Endothelial cell of umbilical vein (primary cell): ENCODE measurements around the gene TMEM63B. TPM values are rescaled to one million over a fixed set of nuclear protein-coding genes. Genes with fewer than 3 reads are reported as not detected.
"Not testable (repeated sequence)": the region's sequence is repeated elsewhere in the genome, so short reads cannot be mapped to it uniquely, and the experiment has no call there.

Source experiments
- BruUV-seq: library from RNA; stranded (reverse); fragments of 400-500 nt; replicated peaks from 2 replicates; lab custom pipeline; 2021; lab: Mats Ljungman, UMichigan
- CTCF ChIA-PET: fragments of 300-600, 350-600 bp; sonication (Branson Sonifier 250); formaldehyde crosslinking; loops from one replicate; lab custom pipeline; 2021; ENCODE audit warnings: antibody characterized with exemption, inconsistent platforms; lab: Charles Lee
- POLR2A ChIA-PET: fragments of 300-600, 350-600 bp; sonication (Branson Sonifier 250); formaldehyde crosslinking; loops from one replicate; lab custom pipeline; 2021; ENCODE audit warnings: antibody characterized with exemption, inconsistent platforms; lab: Charles Lee
- DNase-seq: peaks from one replicate; pipeline ENCODE4 v3.0.0-alpha.2; 2011; ENCODE audit warnings: low read depth, low spot score
- FAIRE-seq: peaks from 2 replicates; lab custom pipeline; 2011; peaks lifted over from hg19 to GRCh38; lab: Jason Lieb, UNC
- H2AFZ ChIP-seq: 2 replicates; pipeline ENCODE4 v1.6.0; 2012; ENCODE audit warnings: low read depth, low read length, control low read depth, inconsistent platforms
- H3K27ac ChIP-seq: 2 replicates; pipeline ENCODE4 v1.5.1; 2011; ENCODE audit warnings: low read depth, mild to moderate bottlenecking, control low read depth, low read length, moderate library complexity; ENCODE audit not compliant: insufficient read depth
- H3K27me3 ChIP-seq, 2 experiments: 2 replicates each; pipeline versions ENCODE4 v1.6.0 to v1.6.1; 2011; ENCODE audit warnings: low read length in 2 of 2, mixed read lengths in 1 of 2; ENCODE audit not compliant: control insufficient read depth in 2 of 2, insufficient read depth in 2 of 2
- H3K36me3 ChIP-seq, 2 experiments: 2 replicates in 1 of 2; 3 replicates in 1 of 2; pipeline ENCODE4 v1.5.1; 2011; ENCODE audit warnings: low read length in 2 of 2, mild to moderate bottlenecking in 1 of 2, moderate library complexity in 1 of 2; ENCODE audit not compliant: control insufficient read depth in 2 of 2, insufficient read depth in 2 of 2; ENCODE audit errors: extremely low read depth in 1 of 2
- H3K4me1 ChIP-seq: 3 replicates; pipeline ENCODE4 v1.5.1; 2011; ENCODE audit warnings: mild to moderate bottlenecking, low read length; ENCODE audit not compliant: control insufficient read depth, insufficient read depth; ENCODE audit errors: extremely low read depth
- H3K4me2 ChIP-seq: 2 replicates; pipeline ENCODE4 v1.6.1; 2011; ENCODE audit warnings: low read length, control low read depth, mixed read lengths; ENCODE audit not compliant: insufficient read depth
- H3K4me3 ChIP-seq, 3 experiments: fragments of 200-600 bp in 1 of 3; sonication (generic), shearing (Covaris generic) in 1 of 3; replicated peaks in 1 of 3; 2 replicates each; pipeline ENCODE4 v1.5.1; 2011 to 2016; ENCODE audit warnings: control low read depth in 3 of 3, low read length in 3 of 3, mild to moderate bottlenecking in 2 of 3, inconsistent platforms in 1 of 3, low read depth in 1 of 3, moderate library complexity in 1 of 3; ENCODE audit not compliant: insufficient read depth in 1 of 3
- H3K79me2 ChIP-seq: 2 replicates; pipeline ENCODE4 v1.6.0; 2012; ENCODE audit warnings: low read length, inconsistent platforms; ENCODE audit not compliant: control insufficient read depth, insufficient read depth
- H3K9ac ChIP-seq: replicated peaks from 2 replicates; pipeline ENCODE3; 2011; ENCODE audit warnings: low read length, control low read depth; ENCODE audit not compliant: insufficient read depth; ENCODE audit errors: extremely low read depth
- H3K9me1 ChIP-seq: replicated peaks from 3 replicates; pipeline ENCODE4 v1.6.0; 2011; ENCODE audit warnings: mild to moderate bottlenecking, low read length; ENCODE audit not compliant: control insufficient read depth, insufficient read depth; ENCODE audit errors: extremely low read depth
- H3K9me3 ChIP-seq: replicated peaks from 2 replicates; pipeline ENCODE4 v1.5.1; 2012; ENCODE audit warnings: low read length, inconsistent platforms; ENCODE audit not compliant: control insufficient read depth, insufficient read depth
- H4K20me1 ChIP-seq: replicated peaks from 2 replicates; pipeline ENCODE3; 2011; ENCODE audit warnings: mild to moderate bottlenecking, low read length; ENCODE audit not compliant: control insufficient read depth, insufficient read depth; ENCODE audit errors: extremely low read depth
- FOS ChIP-seq: IDR thresholded peaks from 2 replicates; pipeline ENCODE4 v1.6.1; 2011; ENCODE audit warnings: mild to moderate bottlenecking, low read length, moderate library complexity, borderline replicate concordance; ENCODE audit not compliant: insufficient read depth
- GATA2 ChIP-seq: IDR thresholded peaks from 2 replicates; pipeline ENCODE4 v1.7.0; 2011; ENCODE audit warnings: low read depth, mild to moderate bottlenecking, moderate library complexity, mixed read lengths, low read length; ENCODE audit not compliant: insufficient read length, insufficient read depth
- POLR2AphosphoS5 ChIP-seq: IDR thresholded peaks from 2 replicates; pipeline ENCODE4 v1.6.1; 2012; ENCODE audit warnings: low read depth, mild to moderate bottlenecking, control low read depth, low read length, moderate library complexity; ENCODE audit not compliant: insufficient read depth
- dilution Hi-C: fragments of 300-500 bp; cut with MboI; formaldehyde crosslinking; loops from one replicate; pipeline ENCODE4 v1.15.0; 2019; ENCODE audit warnings: low sequenced_read_pairs; ENCODE audit not compliant: extremely low pct_ligation_motif_present
- intact Hi-C: fragments of 100-400 bp; cut with micrococcal nuclease; formaldehyde crosslinking; loops from one replicate; pipeline ENCODE4 v1.10.0; 2022
- polyA plus RNA-seq, 4 experiments: library from polyadenylated mRNA; depleted of rRNA in 3 of 4; stranded (reverse) in 3 of 4; unstranded in 1 of 4; fragments of >200 nt; gene quantifications; 2 replicates each; pipeline versions ENCODE4 v1.2.1 to v1.2.3, GENCODE V29; 2011 to 2012; ENCODE audit warnings: missing spikeins in 1 of 4
- total RNA-seq: library from RNA; stranded (reverse); gene quantifications from 2 replicates; pipeline ENCODE4 v1.2.3, GENCODE V29; 2021

The TMEM63B gene
- total and polyA plus RNA-seq, 2 donors (not counting 3 experiments of a cell fraction or from before 2014, with no cell fraction given): 49.7 to 56.1 TPM

DNA sequence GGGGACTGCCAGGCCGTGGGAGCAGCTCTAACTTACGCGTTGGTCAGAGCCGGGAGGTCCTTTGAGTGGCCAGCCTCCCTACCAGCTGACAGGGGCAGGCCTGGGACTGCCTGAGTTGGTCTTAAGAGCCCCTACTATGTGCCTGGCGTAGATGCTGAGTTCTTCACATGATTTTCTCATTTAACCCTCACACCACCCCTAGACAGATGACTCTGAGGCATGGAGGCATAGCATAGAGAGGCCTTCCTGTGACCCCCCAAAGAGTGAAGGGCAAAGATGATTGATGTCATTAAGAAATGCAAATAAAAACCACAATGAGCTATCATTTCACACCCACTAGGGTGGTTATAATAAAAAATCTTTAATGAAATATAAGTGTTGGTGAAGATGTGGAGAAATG, 36.9 kb upstream of the TMEM63B start:
- H4K20me1 ChIP-seq: no peaks in the 10 kb centered on the region
- no TSS peak for BruUV-seq
- FAIRE-seq (no peak), DNase-seq (no peak)
- no peaks in the 10 kb centered on the region for H3K9me3 ChIP-seq
- H3K4me2 ChIP-seq: no peak overlapping the region
- no peak overlapping the region for H3K9ac ChIP-seq
- no peaks in the 10 kb centered on the region for H3K79me2 ChIP-seq
- no peak overlapping the region for H2AFZ ChIP-seq
- H3K27ac ChIP-seq: no peak overlapping the region
- no peak overlapping the region for H3K4me3 ChIP-seq
- no peaks in the 10 kb centered on the region for H3K36me3 ChIP-seq
- ChIA-PET CTCF (interaction anchor here (1.0 to 2.3 kb wide), 3 partner anchors 9 to 318 kb away, joined by 3 to 7 read pairs (median 5); no protein-coding TSS in a partner anchor), POLR2A (no interaction called here)
- intact Hi-C loops: no loop called here
- dilution Hi-C loops: no loop called here
- H3K9me1 ChIP-seq: no peaks in the 10 kb centered on the region
- TF ChIP-seq GATA2: no peak
- no peak for TF ChIP-seq POLR2AphosphoS5
- TF ChIP-seq FOS: no peak
- H3K27me3 ChIP-seq: no peaks in the 10 kb centered on the region
- no peaks in the 10 kb centered on the region for H3K4me1 ChIP-seq

- H3K4me1 ChIP-seq, H3K4me2 ChIP-seq, H3K4me3 ChIP-seq, H3K27me3 ChIP-seq, H3K9ac ChIP-seq, H3K79me2 ChIP-seq, H3K9me3 ChIP-seq, DNase-seq, H3K27ac ChIP-seq, BruUV-seq, dilution Hi-C loops, POLR2A ChIA-PET, H3K9me1 ChIP-seq, H3K36me3 ChIP-seq, intact Hi-C loops, H4K20me1 ChIP-seq, FAIRE-seq, H2AFZ ChIP-seq: not testable (repeated sequence)
- CTCF ChIA-PET: interaction anchor here (1.0 kb wide), 1 partner anchor 319 kb away, joined by 3 read pairs; no protein-coding TSS in a partner anchor
These were observed 36.0 kb upstream of the TMEM63B start for GRCh38 chr6:44091356-44091755.
